DOHH2 (cell line): ENCODE data around the gene EIF3B.

Source experiments
- H3F3A ChIP-seq: fragments of 200-600 bp; sonication (generic), shearing (Covaris generic); 2 replicates; pipeline ENCODE4 v1.6.0; 2016; ENCODE audit warnings: antibody characterized with exemption, mild to moderate bottlenecking; ENCODE audit not compliant: control insufficient read depth, insufficient read depth
- H3K27ac ChIP-seq: fragments of 200-600 bp; sonication (generic); 2 replicates; pipeline ENCODE4 v1.5.1; 2014; ENCODE audit warnings: low read depth, mild to moderate bottlenecking, low read length, moderate library complexity
- H3K27me3 ChIP-seq: fragments of 200-600 bp; sonication (generic); 2 replicates; pipeline ENCODE4 v1.6.1; 2014; ENCODE audit warnings: mild to moderate bottlenecking, low read length, mixed read lengths; ENCODE audit not compliant: control insufficient read depth
- H3K36me3 ChIP-seq: fragments of 200-600 bp; sonication (generic); 2 replicates; pipeline ENCODE4 v1.6.1; 2014; ENCODE audit warnings: mild to moderate bottlenecking, low read length, moderate library complexity, mixed read lengths; ENCODE audit not compliant: control insufficient read depth
- H3K4me1 ChIP-seq: fragments of 200-600 bp; sonication (generic); 2 replicates; pipeline ENCODE4 v1.6.1; 2014; ENCODE audit warnings: mild to moderate bottlenecking, low read length, mixed read lengths; ENCODE audit not compliant: control insufficient read depth
- H3K4me2 ChIP-seq: fragments of 200-600 bp; sonication (generic); 2 replicates; pipeline ENCODE4 v1.6.0; 2014; ENCODE audit warnings: mild to moderate bottlenecking, low read length, moderate library complexity
- H3K4me3 ChIP-seq: fragments of 200-600 bp; sonication (generic); 2 replicates; pipeline ENCODE4 v1.5.1; 2014; ENCODE audit warnings: mild to moderate bottlenecking, low read length, mixed read lengths
- H3K79me2 ChIP-seq: fragments of 200-600 bp; sonication (generic); 2 replicates; pipeline ENCODE4 v1.6.1; 2014; ENCODE audit warnings: mild to moderate bottlenecking, low read length, mixed read lengths; ENCODE audit not compliant: control insufficient read depth
- H3K9me2 ChIP-seq: fragments of 200-600 bp; sonication (generic); replicated peaks from 2 replicates; pipeline ENCODE4 v1.6.1; 2014; ENCODE audit warnings: mild to moderate bottlenecking, low read length, mixed read lengths; ENCODE audit not compliant: control insufficient read depth
- H3K9me3 ChIP-seq: fragments of 200-600 bp; sonication (generic); 2 replicates; pipeline ENCODE4 v1.6.1; 2014; ENCODE audit warnings: antibody characterized with exemption, low read length, mixed read lengths; ENCODE audit not compliant: control insufficient read depth, insufficient read depth
- H4K20me1 ChIP-seq: fragments of 200-600 bp; sonication (generic); 2 replicates; pipeline ENCODE4 v1.6.0; 2014; ENCODE audit warnings: low read depth, mild to moderate bottlenecking, antibody characterized with exemption, low read length, moderate library complexity; ENCODE audit not compliant: control insufficient read depth, insufficient read depth
- EZH2phosphoT487 ChIP-seq: fragments of 200-600 bp; sonication (generic); IDR thresholded peaks from 2 replicates; pipeline ENCODE4 v1.6.1; 2017; ENCODE audit warnings: borderline replicate concordance, mild to moderate bottlenecking, antibody characterized with exemption, low read length, moderate library complexity, mixed read lengths
- TF ChIP-seq, protein P1 (sequence below): fragments of 200-600 bp; sonication (generic); IDR thresholded peaks from one replicate; pipeline ENCODE4 v1.5.1; 2014; ENCODE audit warnings: antibody characterized with exemption, mild to moderate bottlenecking, low read depth, low read length; ENCODE audit not compliant: poor library complexity, severe bottlenecking

The EIF3B gene

DNA sequence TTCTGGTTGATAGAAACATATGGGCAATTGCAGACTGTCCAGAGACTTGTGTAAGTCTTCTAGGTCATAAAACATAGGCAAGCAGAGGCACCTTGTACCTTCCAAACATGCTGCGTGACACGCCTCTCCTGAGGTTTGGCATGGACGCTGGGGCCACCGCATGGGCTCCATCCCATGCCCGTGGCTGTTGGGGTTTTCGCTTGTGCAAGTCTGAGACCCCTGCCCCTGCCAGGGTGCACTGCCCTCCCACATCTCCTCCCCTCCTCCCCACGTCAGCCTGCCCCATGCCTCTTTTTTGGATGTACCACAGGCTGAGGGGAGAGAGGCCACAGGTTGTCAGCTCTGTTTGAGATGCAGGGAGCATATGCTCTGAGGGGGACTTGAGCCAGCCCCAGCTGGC is 19.0 kb downstream of the EIF3B start:
- no peak overlapping the region for H3K4me2 ChIP-seq
- no peak overlapping the region for H3K4me3 ChIP-seq
- peaks cover 2% of the 10 kb centered on the region; the same call in 1 of the 2 replicates for H3F3A ChIP-seq
- no peak for TF ChIP-seq EZH2phosphoT487
- TF ChIP-seq, protein P1, sequence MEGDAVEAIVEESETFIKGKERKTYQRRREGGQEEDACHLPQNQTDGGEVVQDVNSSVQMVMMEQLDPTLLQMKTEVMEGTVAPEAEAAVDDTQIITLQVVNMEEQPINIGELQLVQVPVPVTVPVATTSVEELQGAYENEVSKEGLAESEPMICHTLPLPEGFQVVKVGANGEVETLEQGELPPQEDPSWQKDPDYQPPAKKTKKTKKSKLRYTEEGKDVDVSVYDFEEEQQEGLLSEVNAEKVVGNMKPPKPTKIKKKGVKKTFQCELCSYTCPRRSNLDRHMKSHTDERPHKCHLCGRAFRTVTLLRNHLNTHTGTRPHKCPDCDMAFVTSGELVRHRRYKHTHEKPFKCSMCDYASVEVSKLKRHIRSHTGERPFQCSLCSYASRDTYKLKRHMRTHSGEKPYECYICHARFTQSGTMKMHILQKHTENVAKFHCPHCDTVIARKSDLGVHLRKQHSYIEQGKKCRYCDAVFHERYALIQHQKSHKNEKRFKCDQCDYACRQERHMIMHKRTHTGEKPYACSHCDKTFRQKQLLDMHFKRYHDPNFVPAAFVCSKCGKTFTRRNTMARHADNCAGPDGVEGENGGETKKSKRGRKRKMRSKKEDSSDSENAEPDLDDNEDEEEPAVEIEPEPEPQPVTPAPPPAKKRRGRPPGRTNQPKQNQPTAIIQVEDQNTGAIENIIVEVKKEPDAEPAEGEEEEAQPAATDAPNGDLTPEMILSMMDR = no peak
- peaks cover 32% of the 10 kb centered on the region for H4K20me1 ChIP-seq
- no peaks in the 10 kb centered on the region for H3K9me3 ChIP-seq
- H3K9me2 ChIP-seq = no peaks in the 10 kb centered on the region
- H3K79me2 ChIP-seq = peaks cover 86% of the 10 kb centered on the region
- H3K27me3 ChIP-seq = no peaks in the 10 kb centered on the region
- no peak overlapping the region for H3K27ac ChIP-seq
- H3K36me3 ChIP-seq = peaks cover 94% of the 10 kb centered on the region
- no peaks in the 10 kb centered on the region for H3K4me1 ChIP-seq

DNA sequence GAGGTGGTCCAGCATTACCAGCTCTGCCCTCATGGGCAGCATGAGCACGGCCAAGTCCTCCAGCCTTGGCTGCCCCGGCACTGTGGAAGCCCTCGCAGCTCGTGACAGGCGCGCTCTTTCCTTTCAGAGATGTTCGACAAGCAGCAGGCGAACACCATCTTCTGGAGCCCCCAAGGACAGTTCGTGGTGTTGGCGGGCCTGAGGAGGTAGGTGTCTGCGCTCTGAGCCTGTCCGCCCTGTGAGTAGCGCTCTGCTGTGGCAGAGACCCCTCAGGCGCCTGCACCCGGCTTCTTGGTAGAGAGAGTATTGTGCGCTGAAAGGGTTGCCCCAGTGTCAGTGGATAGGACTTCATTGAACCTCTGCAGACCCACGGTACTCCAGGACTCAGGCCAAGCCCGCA is 19.8 kb downstream of the EIF3B start:
- Histone ChIP-seq H3K27me3 (no peaks in the 10 kb centered on the region), H3K4me1 (no peaks in the 10 kb centered on the region), H3K79me2 (peaks cover 82% of the 10 kb centered on the region), H3K4me2 (no peak overlapping the region), H4K20me1 (peaks cover 27% of the 10 kb centered on the region), H3F3A (no peaks in the 10 kb centered on the region), H3K4me3 (no peak overlapping the region), H3K9me3 (no peaks in the 10 kb centered on the region), H3K36me3 (peaks cover 94% of the 10 kb centered on the region), H3K9me2 (no peaks in the 10 kb centered on the region), H3K27ac (no peak overlapping the region)
- TF ChIP-seq, protein P1 = no peak
- no peak for TF ChIP-seq EZH2phosphoT487

DNA sequence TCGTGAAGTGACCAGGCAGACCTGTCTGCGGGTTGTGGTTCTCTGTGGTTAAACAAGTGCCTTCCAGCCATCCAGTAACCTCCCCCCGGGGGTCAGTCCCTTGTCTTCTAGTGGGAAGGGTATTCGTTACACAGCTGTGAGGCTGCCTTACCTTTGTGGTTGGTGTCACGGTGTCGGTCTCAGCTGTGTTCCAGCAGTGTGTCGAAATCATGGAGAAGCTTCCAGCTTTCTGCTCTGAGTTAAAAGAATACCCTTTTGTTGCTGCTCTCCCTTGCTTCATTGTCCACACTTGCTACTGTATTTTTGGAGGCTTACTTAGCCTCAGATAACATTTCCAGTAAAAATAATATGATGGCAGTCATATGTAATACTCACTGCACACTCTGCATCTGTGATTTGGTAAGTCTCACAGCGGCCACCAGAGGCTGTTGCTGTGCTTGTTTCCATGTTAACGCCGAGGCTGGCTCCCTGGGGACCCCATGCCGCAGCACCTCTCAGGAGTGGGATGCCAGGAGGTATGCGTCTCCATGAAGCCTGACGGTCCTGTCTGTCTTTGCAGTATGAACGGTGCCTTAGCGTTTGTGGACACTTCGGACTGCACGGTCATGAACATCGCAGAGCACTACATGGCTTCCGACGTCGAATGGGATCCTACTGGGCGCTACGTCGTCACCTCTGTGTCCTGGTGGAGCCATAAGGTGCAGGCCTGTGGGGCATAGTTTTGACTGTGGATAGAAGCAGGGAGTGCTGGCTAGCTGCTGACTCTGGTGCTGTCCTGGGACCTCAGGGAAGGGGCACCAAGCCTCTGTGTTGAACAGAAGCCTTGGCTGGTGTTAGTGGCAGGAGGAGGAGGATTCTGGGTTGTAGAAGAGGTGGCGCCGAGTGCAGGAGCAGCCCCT is 20.5 kb downstream of the EIF3B start:
- no peak overlapping the region for H3K4me2 ChIP-seq
- H3K9me3 ChIP-seq = no peaks in the 10 kb centered on the region
- H3K36me3 ChIP-seq = peaks cover 94% of the 10 kb centered on the region
- no peak overlapping the region for H3K27ac ChIP-seq
- H3K4me1 ChIP-seq = no peaks in the 10 kb centered on the region
- peaks cover 81% of the 10 kb centered on the region for H3K79me2 ChIP-seq
- no peaks in the 10 kb centered on the region for H3K9me2 ChIP-seq
- H3K4me3 ChIP-seq = no peak overlapping the region
- no peaks in the 10 kb centered on the region for H3F3A ChIP-seq
- TF ChIP-seq, protein P1 = no peak
- TF ChIP-seq EZH2phosphoT487 = no peak
- peaks cover 27% of the 10 kb centered on the region for H4K20me1 ChIP-seq
- H3K27me3 ChIP-seq = no peaks in the 10 kb centered on the region
